SIG-M5 treated with dmso at 0.1 percent for 504 hours (cell line): ENCODE results near the gene PPIP5K1.
"Not testable (repeated sequence)": the region's sequence is repeated elsewhere in the genome, so short reads cannot be mapped to it uniquely, and the experiment has no call there.

Source experiments
- DNase-seq: peaks from one replicate; lab custom pipeline; 2025; ENCODE audit not compliant: unreplicated experiment; lab: John Stamatoyannopoulos, UW

Gene PPIP5K1

GRCh38 chr15:43589778-43590466 is at the start of gene PPIP5K1:
Gene PPIP5K1, minus strand, starts transcription at chr15:43590208. Its CDS starts 5,704 bp downstream, at chr15:43584504.
- DNase-seq = not testable (repeated sequence)

GRCh38 chr15:43638464-43639204 is 48.6 kb upstream of the PPIP5K1 start:
- not testable (repeated sequence) for DNase-seq

- DNase-seq = not testable (repeated sequence)
Measured at GRCh38 chr15:43626937-43627336, 36.9 kb upstream of the PPIP5K1 start.

- DNase-seq = no peak
Measured at GRCh38 chr15:43625106-43625505, 35.1 kb upstream of the PPIP5K1 start.

GRCh38 chr15:43622068-43622799 is 32.2 kb upstream of the PPIP5K1 start:
- not testable (repeated sequence) for DNase-seq

GRCh38 chr15:43618700-43619099 is 28.7 kb upstream of the PPIP5K1 start, which contains the start of gene STRC:
Gene STRC, minus strand, starts transcription at chr15:43618800. Its CDS starts 78 bp downstream, at chr15:43618722.
- not testable (repeated sequence) for DNase-seq

GRCh38 chr15:43617750-43618149 is 27.7 kb upstream of the PPIP5K1 start:
- DNase-seq = not testable (repeated sequence)

GRCh38 chr15:43602233-43602632 is 12.2 kb upstream of the PPIP5K1 start:
- DNase-seq = not testable (repeated sequence)

GRCh38 chr15:43600200-43600599 is 10.2 kb upstream of the PPIP5K1 start:
- not testable (repeated sequence) for DNase-seq

- not testable (repeated sequence) for DNase-seq
Measured at GRCh38 chr15:43599131-43599530, 9.1 kb upstream of the PPIP5K1 start.

- not testable (repeated sequence) for DNase-seq
Measured at GRCh38 chr15:43593328-43594190, 3.6 kb upstream of the PPIP5K1 start, which contains the start of gene CKMT1B. Gene CKMT1B, plus strand, starts transcription at chr15:43594027. Its CDS starts 192 bp downstream, at chr15:43594219.

- not testable (repeated sequence) for DNase-seq
Measured at GRCh38 chr15:43592841-43593240, 2.8 kb upstream of the PPIP5K1 start.

GRCh38 chr15:43574607-43575006 is 15.4 kb downstream of the PPIP5K1 start:
- DNase-seq = not testable (repeated sequence)

GRCh38 chr15:43566615-43567014 is 23.4 kb downstream of the PPIP5K1 start:
- not testable (repeated sequence) for DNase-seq

GRCh38 chr15:43563793-43564192 is 26.2 kb downstream of the PPIP5K1 start:
- DNase-seq = not testable (repeated sequence)

- not testable (repeated sequence) for DNase-seq
Measured at GRCh38 chr15:43562753-43563152, 27.3 kb downstream of the PPIP5K1 start.

GRCh38 chr15:43552986-43553385 is 37.0 kb downstream of the PPIP5K1 start:
- no peak for DNase-seq

GRCh38 chr15:43552256-43552655 is 37.8 kb downstream of the PPIP5K1 start:
- DNase-seq = no peak

GRCh38 chr15:43550527-43551363 is 39.3 kb downstream of the PPIP5K1 start:
- no peak for DNase-seq
